ENCODE measurements around the gene CHST10. TPM values are rescaled to one million over a fixed set of nuclear protein-coding genes. Genes with fewer than 3 reads are reported as not detected.

CHST10 gene
- total RNA-seq, 4 donors from 2014 or later: 0.95 to 6.6 (median 2.8) TPM

Small RNAs within 50 kb of the gene (small RNA-seq; reads per million reads assigned to genes)
- 0 reads per million in 2 donors for gene AC012493.2
- gene AC012493.3: 0 reads per million in 2 donors

Other genes starting within 250 kb of the CHST10 start
- gene LONRF2, start 95.2 kb downstream of the CHST10 start, total RNA-seq: 1 to 10 TPM in 2 of 4 donors, under 1 TPM in 2; 0.35 to 3.1 (median 1.6) TPM
- gene NMS, start 52.8 kb upstream of the CHST10 start, total RNA-seq: not detected
- gene PDCL3, start 145.3 kb upstream of the CHST10 start, total RNA-seq: 10 to 100 TPM in 1 of 4 donors, 1 to 10 TPM in 3; 5.0 to 14.0 (median 7.3) TPM